Measurements from ENCODE around the gene DSCAML1. TPM values are rescaled to one million over a fixed set of nuclear protein-coding genes. Genes with fewer than 3 reads are reported as not detected.

The DSCAML1 gene
- total and polyA plus RNA-seq, 2 experiments from 2014 or later = not detected

GRCh38 chr11:117420598-117420997 lies 376.4 kb downstream of the DSCAML1 start:
- in situ Hi-C loops (cut with MboI) = no loop called here

GRCh38 chr11:117420143-117420485 lies 376.9 kb downstream of the DSCAML1 start:
- in situ Hi-C loops (cut with MboI) = no loop called here
- no peaks in the 10 kb centered on the region for H3K9me2 ChIP-seq (ENCODE audit: insufficient read depth)
- no peak overlapping the region for H3K9ac ChIP-seq
- H3K79me2 ChIP-seq (ENCODE audit: insufficient read depth) = no peaks in the 10 kb centered on the region
- H3K27me3 ChIP-seq (replicated peaks; ENCODE audit: insufficient read depth) = peaks cover 4% of the 10 kb centered on the region; the same call in 1 of the 2 replicates
- no peak overlapping the region for H3K4me3 ChIP-seq
- H3K36me3 ChIP-seq (ENCODE audit: low read depth) = no peaks in the 10 kb centered on the region
- H3K4me1 ChIP-seq (ENCODE audit: insufficient read depth) = no peaks in the 10 kb centered on the region
- H3F3A ChIP-seq (ENCODE audit: insufficient read depth) = no peaks in the 10 kb centered on the region
- no peak overlapping the region for H2AFZ ChIP-seq
- H4K20me1 ChIP-seq (ENCODE audit: insufficient read depth) = no peaks in the 10 kb centered on the region
- 82 to 83% methylated on average over 10 to 11 of the region's 12 CpGs for WGBS, 2 experiments (ENCODE audit: low coverage in 1 of 2, low lambda C conversion rate in 2 of 2, missing lambda C conversion rate in 2 of 2)
- H3K9me3 ChIP-seq (ENCODE audit: low read depth) = no peaks in the 10 kb centered on the region
- H3K27ac ChIP-seq = no peak overlapping the region
- TF ChIP-seq EZH2phosphoT487 (IDR thresholded peaks at IDR 0.05; ENCODE audit: insufficient read depth, low read depth) (no peak), EZH2 (IDR thresholded peaks at IDR 0.05; ENCODE audit: insufficient read depth, poor library complexity, severe bottlenecking) (no peak)
- DNase-seq = no peak
- H3K4me2 ChIP-seq (ENCODE audit: unreplicated experiment) = no peak overlapping the region

More at GRCh38 chr11:117420598-117420997, 376.4 kb downstream of the DSCAML1 start:
- Histone ChIP-seq H3K36me3 (ENCODE audit: low read depth) (no peaks in the 10 kb centered on the region), H3K79me2 (ENCODE audit: insufficient read depth) (no peaks in the 10 kb centered on the region), H3K4me3 (no peak overlapping the region), H3K4me2 (ENCODE audit: unreplicated experiment) (no peak overlapping the region), H3K9me3 (ENCODE audit: low read depth) (no peaks in the 10 kb centered on the region), H4K20me1 (ENCODE audit: insufficient read depth) (no peaks in the 10 kb centered on the region), H3F3A (ENCODE audit: insufficient read depth) (no peaks in the 10 kb centered on the region), H3K27me3 (replicated peaks; ENCODE audit: insufficient read depth) (peaks cover 4% of the 10 kb centered on the region; the same call in 1 of the 2 replicates), H2AFZ (no peak overlapping the region), H3K4me1 (ENCODE audit: insufficient read depth) (no peaks in the 10 kb centered on the region), H3K27ac (no peak overlapping the region), H3K9me2 (ENCODE audit: insufficient read depth) (no peaks in the 10 kb centered on the region), H3K9ac (no peak overlapping the region)
- WGBS, 2 experiments (ENCODE audit: low coverage in 1 of 2, low lambda C conversion rate in 2 of 2, missing lambda C conversion rate in 2 of 2) = 94 to 96% methylated on average over 6 of the region's 6 CpGs
- no peak for DNase-seq
- TF ChIP-seq EZH2 (IDR thresholded peaks at IDR 0.05; ENCODE audit: insufficient read depth, poor library complexity, severe bottlenecking) (no peak), EZH2phosphoT487 (IDR thresholded peaks at IDR 0.05; ENCODE audit: insufficient read depth, low read depth) (no peak)

GRCh38 chr11:117419482-117420142 lies 377.4 kb downstream of the DSCAML1 start:
- 69 to 70% methylated on average over 12 of the region's 12 CpGs for WGBS, 2 experiments (ENCODE audit: low coverage in 1 of 2, low lambda C conversion rate in 2 of 2, missing lambda C conversion rate in 2 of 2)
- H3K36me3 ChIP-seq (ENCODE audit: low read depth) = no peaks in the 10 kb centered on the region
- no peaks in the 10 kb centered on the region for H3K9me2 ChIP-seq (ENCODE audit: insufficient read depth)
- no peaks in the 10 kb centered on the region for H3K9me3 ChIP-seq (ENCODE audit: low read depth)
- H3K4me3 ChIP-seq = no peak overlapping the region
- H4K20me1 ChIP-seq (ENCODE audit: insufficient read depth) = no peaks in the 10 kb centered on the region
- in situ Hi-C loops (cut with MboI) = no loop called here
- no peak overlapping the region for H3K4me2 ChIP-seq (ENCODE audit: unreplicated experiment)
- no peak overlapping the region for H3K27ac ChIP-seq
- H3K9ac ChIP-seq = no peak overlapping the region
- peaks cover 4% of the 10 kb centered on the region; the same call in 1 of the 2 replicates for H3K27me3 ChIP-seq (replicated peaks; ENCODE audit: insufficient read depth)
- TF ChIP-seq EZH2 (IDR thresholded peaks at IDR 0.05; ENCODE audit: insufficient read depth, poor library complexity, severe bottlenecking) (no peak), EZH2phosphoT487 (IDR thresholded peaks at IDR 0.05; ENCODE audit: insufficient read depth, low read depth) (no peak)
- H3K4me1 ChIP-seq (ENCODE audit: insufficient read depth) = no peaks in the 10 kb centered on the region
- no peak overlapping the region for H2AFZ ChIP-seq
- no peaks in the 10 kb centered on the region for H3F3A ChIP-seq (ENCODE audit: insufficient read depth)
- no peaks in the 10 kb centered on the region for H3K79me2 ChIP-seq (ENCODE audit: insufficient read depth)
- peak; percentile 71 for DNase-seq

GRCh38 chr11:117418737-117419481 lies 378.1 kb downstream of the DSCAML1 start:
- H3K9me3 ChIP-seq (ENCODE audit: low read depth) = no peaks in the 10 kb centered on the region
- no peaks in the 10 kb centered on the region for H3K36me3 ChIP-seq (ENCODE audit: low read depth)
- no peak for DNase-seq
- in situ Hi-C loops (cut with MboI) = no loop called here
- no peak overlapping the region for H3K27ac ChIP-seq
- no peak overlapping the region for H3K9ac ChIP-seq
- no peaks in the 10 kb centered on the region for H4K20me1 ChIP-seq (ENCODE audit: insufficient read depth)
- no peaks in the 10 kb centered on the region for H3F3A ChIP-seq (ENCODE audit: insufficient read depth)
- no peak overlapping the region for H2AFZ ChIP-seq
- H3K4me2 ChIP-seq (ENCODE audit: unreplicated experiment) = no peak overlapping the region
- no peaks in the 10 kb centered on the region for H3K79me2 ChIP-seq (ENCODE audit: insufficient read depth)
- H3K9me2 ChIP-seq (ENCODE audit: insufficient read depth) = no peaks in the 10 kb centered on the region
- H3K27me3 ChIP-seq (replicated peaks; ENCODE audit: insufficient read depth) = peaks cover 2% of the 10 kb centered on the region; the same call in 1 of the 2 replicates
- WGBS, 2 experiments (ENCODE audit: low coverage in 1 of 2, low lambda C conversion rate in 2 of 2, missing lambda C conversion rate in 2 of 2) = 68 to 69% methylated on average over 12 of the region's 12 CpGs
- no peak overlapping the region for H3K4me3 ChIP-seq
- H3K4me1 ChIP-seq (ENCODE audit: insufficient read depth) = no peaks in the 10 kb centered on the region
- TF ChIP-seq EZH2phosphoT487 (IDR thresholded peaks at IDR 0.05; ENCODE audit: insufficient read depth, low read depth) (no peak), EZH2 (IDR thresholded peaks at IDR 0.05; ENCODE audit: insufficient read depth, poor library complexity, severe bottlenecking) (no peak)
